NCI-H1092 (cell line): ENCODE data around the gene SNCAIP.
A peak's percentile ranks its signal among the peaks of the same experiment; 100 is the strongest.
"Not testable (repeated sequence)": the region's sequence is repeated elsewhere in the genome, so short reads cannot be mapped to it uniquely, and the experiment has no call there.

Source experiments
- DNase-seq: peaks from one replicate; lab custom pipeline; 2025; lab: John Stamatoyannopoulos, UW

The SNCAIP gene

GRCh38 chr5:122315521-122315920 is 3.5 kb downstream of the SNCAIP start:
- DNase-seq = no peak

DNA sequence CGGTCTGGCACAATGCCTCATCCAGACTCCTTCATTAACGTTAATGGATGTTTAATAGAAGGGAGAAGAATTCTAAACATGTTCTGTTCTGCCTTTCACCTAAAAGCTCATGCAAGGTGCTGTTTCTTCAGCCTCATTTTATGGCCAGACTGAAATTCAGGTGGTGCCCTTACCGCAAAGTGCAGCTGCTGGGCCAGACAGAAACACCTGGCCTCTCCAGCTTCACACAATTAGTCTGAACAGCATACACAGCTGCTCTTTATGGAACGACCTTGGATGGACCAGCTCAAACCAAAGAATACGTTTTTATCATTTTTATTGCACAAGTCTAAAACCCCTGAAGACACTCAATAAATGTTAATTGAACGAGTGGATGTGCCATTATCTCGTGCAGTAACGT is 4.6 kb downstream of the SNCAIP start:
- DNase-seq = peak; percentile 81

GRCh38 chr5:122319897-122320296 is 7.9 kb downstream of the SNCAIP start:
- DNase-seq = no peak

DNA sequence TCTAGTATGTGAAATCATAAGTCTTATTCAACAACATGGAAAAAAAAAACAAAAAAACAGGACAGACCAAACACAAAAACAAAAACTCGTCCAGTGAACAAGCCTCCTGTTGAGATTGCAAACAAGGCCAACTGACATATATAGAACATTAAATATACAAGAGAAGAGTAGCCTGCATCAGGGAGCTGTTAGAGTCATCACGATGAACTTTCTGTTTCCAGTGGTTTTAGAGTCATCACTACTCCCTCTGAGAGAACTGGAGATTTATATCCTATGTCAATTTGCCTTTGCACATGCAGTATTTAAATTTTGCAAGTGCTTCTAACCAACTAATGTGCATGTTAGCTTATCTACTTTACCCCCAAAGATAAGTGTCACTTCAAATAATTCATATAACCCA is 9.9 kb downstream of the SNCAIP start:
- no peak for DNase-seq

- DNase-seq = no peak
Measured at GRCh38 chr5:122322801-122323548, 10.9 kb downstream of the SNCAIP start.

DNA sequence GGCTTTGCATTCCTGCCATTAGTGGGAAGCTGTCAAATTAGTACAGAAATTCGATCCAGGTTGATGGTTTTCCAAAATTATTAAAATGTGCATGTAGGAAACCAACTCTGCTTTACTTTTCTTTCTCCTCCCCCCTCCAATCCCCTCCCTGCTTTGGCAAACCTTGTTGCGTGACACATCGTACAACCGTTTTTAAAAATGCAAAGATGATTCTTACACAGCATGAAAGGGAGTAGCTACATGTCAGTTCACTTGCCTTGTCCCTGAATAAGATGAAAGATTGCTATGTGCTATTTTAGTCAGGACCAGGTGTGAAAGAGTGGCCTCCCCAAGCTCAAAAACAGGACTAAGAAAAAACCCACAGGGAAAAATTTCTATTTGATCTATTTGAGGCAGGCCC is 11.7 kb downstream of the SNCAIP start:
- no peak for DNase-seq

GRCh38 chr5:122327110-122327509 is 15.1 kb downstream of the SNCAIP start:
- peak; percentile 45 for DNase-seq

- no peak for DNase-seq
Measured at GRCh38 chr5:122330881-122331280, 18.8 kb downstream of the SNCAIP start.

- DNase-seq = no peak
Measured at GRCh38 chr5:122332599-122333555, 20.8 kb downstream of the SNCAIP start.

- no peak for DNase-seq
Measured at GRCh38 chr5:122333564-122333963, 21.5 kb downstream of the SNCAIP start.

DNA sequence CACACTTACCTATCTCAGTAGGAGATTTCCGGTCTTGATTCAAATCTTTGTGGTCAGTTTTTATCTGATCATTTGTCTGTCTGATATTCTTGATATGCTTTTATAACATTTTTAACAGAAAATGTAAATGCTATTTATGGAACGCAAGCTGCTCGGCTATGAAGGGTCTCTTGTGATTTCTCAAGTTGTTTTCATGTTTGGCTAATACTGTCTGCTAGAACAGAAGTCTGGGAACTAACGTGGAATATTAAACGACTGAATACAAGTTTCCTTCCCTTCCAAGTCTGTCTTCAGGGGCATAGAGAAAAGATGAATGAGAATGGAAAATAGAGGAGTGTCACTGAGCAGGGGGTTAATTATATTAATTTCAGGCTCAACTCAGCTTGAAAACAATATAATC is 27.6 kb downstream of the SNCAIP start:
- DNase-seq = no peak

- DNase-seq = no peak
Measured at GRCh38 chr5:122341087-122341486, 29.1 kb downstream of the SNCAIP start.

DNA sequence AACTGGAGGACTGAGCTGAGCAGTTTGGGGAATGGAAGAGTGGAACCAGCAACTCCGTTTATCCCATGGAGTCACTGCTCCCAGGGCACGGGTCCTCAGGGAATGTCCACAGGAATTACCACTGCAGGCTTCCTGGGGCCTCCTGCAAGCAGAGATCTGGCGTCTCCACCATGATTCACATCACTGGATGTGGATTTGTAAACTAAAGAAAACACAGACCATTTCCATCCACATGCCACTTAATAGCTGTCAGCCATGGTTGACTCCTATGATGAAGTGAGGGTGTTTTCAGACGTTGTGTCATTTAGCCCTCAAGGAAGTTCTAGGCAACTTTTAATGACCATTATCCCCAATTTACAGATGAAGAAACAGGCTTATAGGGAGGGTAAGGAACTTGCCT is 30.2 kb downstream of the SNCAIP start:
- no peak for DNase-seq

GRCh38 chr5:122346897-122347581 is 35.0 kb downstream of the SNCAIP start:
- no peak for DNase-seq

DNA sequence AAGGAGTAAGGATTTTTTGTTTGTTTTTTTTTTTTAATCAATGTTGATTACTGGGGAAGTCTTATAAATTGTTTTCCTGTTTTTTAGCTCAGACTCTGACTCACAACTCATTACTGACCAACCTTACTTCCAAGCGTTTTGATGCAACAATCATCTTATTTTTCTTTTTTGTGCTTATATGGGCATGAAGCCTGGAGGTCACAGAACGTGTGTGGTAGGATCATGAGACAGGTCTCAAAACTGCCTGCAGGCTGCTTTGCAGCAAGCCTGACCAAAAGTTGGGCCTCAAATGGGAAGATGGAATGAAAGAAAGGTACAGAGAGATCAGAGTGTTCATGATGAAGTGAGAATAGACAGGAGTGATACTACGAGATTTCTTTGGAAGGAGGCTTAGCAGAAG is 38.5 kb downstream of the SNCAIP start:
- DNase-seq = no peak

GRCh38 chr5:122351416-122352157 is 39.5 kb downstream of the SNCAIP start:
- no peak for DNase-seq

- no peak for DNase-seq
Measured at GRCh38 chr5:122352331-122352730, 40.3 kb downstream of the SNCAIP start.

DNA sequence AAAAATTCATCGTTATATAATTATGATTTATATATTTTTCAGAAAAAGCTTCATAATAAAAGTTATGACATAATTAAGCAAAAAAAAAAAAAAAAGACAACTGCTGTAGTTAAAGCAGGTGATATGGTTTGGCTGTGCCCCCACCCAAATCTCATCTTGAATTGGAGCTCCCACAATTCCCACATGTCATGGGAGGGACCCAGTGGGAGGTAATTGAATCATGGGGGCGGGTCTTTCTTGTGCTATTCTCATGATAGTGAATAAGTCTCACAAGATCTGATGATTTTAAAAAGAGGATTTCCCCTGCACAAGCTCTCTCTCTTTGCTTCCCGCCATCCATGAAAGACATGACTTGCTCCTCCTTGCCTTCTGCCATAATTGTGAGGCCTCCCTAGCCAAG is 41.3 kb downstream of the SNCAIP start:
- not testable (repeated sequence) for DNase-seq

DNA sequence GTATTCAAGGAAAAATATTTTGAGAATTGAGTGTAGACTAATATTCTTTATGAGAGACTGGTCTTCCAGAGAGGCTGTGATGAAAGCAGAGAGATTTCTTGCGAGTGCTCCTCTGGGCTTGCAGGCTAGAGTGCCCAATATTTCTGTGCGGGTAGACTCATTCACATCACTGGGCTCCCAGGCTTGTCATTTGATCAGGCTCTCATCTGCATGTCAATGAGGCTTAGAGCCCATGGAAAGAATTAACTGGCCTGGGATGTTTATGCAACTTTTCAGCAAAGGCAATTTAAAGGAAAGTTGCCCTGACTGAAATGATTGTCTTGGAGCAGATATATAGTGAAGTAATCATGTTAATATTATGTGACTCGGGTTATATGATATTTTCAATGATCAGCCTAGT is 42.3 kb downstream of the SNCAIP start:
- no peak for DNase-seq

GRCh38 chr5:122355324-122355723 is 43.3 kb downstream of the SNCAIP start:
- no peak for DNase-seq

- no peak for DNase-seq
Measured at GRCh38 chr5:122356855-122357254, 44.8 kb downstream of the SNCAIP start.
